Fibroblast of skin of scalp (primary cell): ENCODE measurements around the gene IGSF8.
"Not testable (repeated sequence)": the region's sequence is repeated elsewhere in the genome, so short reads cannot be mapped to it uniquely, and the experiment has no call there.

ENCODE experiments used
- DNase-seq: peaks from one replicate; pipeline ENCODE4 v3.0.0-alpha.2; 2013

IGSF8 gene

GRCh38 chr1:160126342-160126741 lies 27.9 kb upstream of the IGSF8 start:
- not testable (repeated sequence) for DNase-seq

GRCh38 chr1:160125746-160126145 lies 27.3 kb upstream of the IGSF8 start:
- DNase-seq, result peak; percentile 22

- DNase-seq, result peak; percentile 85
Observed at GRCh38 chr1:160124705-160125478, 26.5 kb upstream of the IGSF8 start.

DNA sequence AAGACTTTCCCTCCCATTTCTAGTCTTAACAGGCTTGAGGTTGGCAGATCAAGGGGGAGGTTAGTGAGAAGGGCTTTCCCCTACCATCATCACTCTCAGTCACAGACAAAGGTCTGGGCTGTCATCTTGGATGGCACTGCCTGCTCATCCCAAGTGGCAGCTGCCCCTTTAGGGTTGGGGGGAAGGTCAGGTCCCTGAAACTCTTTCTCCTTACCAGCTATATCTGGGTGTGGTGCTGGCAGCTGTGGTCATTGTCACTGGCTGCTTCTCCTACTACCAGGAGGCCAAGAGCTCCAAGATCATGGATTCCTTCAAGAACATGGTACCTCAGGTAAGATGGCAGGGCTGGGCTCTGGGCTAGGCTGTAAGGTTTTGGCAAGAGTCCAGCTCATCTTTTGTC lies 25.3 kb upstream of the IGSF8 start:
- no peak for DNase-seq

DNA sequence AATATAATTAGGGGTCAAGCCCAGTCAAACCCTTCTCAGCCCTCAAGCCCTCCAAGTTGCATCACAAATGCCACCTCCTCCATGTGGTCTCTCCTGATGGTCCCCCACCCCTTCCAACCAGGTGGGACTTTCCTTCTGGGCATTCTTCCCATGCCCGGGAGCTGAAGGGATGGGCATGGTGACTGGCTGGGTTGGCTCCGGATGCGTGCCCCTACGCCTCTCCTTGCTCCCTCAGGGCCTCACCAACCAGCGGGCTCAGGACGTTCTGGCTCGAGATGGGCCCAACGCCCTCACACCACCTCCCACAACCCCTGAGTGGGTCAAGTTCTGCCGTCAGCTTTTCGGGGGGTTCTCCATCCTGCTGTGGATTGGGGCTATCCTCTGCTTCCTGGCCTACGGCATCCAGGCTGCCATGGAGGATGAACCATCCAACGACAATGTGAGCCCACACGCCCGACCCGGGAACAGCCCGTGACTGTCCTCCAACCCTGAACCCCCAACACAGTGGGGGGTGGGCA lies 24.6 kb upstream of the IGSF8 start:
- DNase-seq, result no peak

GRCh38 chr1:160121388-160121787 lies 23.0 kb upstream of the IGSF8 start:
- DNase-seq, result no peak

DNA sequence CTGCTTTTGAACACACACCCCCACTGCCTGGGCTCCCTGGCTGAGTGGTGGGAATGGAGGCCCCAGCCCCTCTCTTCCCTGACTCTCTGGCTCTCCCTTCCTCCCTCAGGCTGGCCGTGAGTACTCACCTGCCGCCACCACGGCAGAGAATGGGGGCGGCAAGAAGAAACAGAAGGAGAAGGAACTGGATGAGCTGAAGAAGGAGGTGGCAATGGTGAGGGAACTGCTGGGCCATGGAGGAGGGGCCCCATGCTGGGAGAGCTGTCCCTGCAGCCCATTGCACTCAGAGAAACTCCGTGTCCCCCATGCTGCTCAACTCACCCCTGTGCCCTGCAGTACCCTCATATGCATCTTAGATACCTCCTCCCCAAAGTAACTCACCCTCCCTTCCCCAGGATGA lies 22.4 kb upstream of the IGSF8 start:
- DNase-seq, result no peak

- DNase-seq, result no peak
Observed at GRCh38 chr1:160118928-160119327, 20.5 kb upstream of the IGSF8 start.

DNA sequence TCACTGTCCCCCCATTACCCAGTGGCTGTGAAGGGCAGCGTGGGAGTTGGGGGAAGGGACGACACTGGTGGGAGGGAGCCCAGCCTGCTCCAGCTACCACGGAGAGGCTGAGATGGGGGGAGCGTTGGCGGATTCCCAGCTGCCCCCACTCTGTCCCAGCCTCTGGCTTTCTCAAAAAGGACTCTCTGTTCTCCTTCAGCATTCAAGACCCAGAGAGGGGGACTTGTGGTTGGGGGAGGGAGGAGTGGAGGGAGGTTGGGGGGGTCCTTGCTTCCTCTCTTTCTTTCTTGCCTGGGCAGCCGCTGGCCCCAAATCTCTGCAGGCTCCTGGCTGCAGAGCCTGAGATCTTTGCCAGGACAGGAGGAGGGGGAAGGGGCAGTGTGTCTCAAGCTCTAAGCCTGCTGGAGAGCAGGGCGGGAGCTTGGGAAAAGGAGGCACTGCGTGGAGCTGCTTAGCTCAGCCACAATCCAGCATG lies 19.3 kb upstream of the IGSF8 start:
- DNase-seq, result peak; percentile 40

GRCh38 chr1:160117300-160117699 lies 18.9 kb upstream of the IGSF8 start:
- no peak for DNase-seq

DNA sequence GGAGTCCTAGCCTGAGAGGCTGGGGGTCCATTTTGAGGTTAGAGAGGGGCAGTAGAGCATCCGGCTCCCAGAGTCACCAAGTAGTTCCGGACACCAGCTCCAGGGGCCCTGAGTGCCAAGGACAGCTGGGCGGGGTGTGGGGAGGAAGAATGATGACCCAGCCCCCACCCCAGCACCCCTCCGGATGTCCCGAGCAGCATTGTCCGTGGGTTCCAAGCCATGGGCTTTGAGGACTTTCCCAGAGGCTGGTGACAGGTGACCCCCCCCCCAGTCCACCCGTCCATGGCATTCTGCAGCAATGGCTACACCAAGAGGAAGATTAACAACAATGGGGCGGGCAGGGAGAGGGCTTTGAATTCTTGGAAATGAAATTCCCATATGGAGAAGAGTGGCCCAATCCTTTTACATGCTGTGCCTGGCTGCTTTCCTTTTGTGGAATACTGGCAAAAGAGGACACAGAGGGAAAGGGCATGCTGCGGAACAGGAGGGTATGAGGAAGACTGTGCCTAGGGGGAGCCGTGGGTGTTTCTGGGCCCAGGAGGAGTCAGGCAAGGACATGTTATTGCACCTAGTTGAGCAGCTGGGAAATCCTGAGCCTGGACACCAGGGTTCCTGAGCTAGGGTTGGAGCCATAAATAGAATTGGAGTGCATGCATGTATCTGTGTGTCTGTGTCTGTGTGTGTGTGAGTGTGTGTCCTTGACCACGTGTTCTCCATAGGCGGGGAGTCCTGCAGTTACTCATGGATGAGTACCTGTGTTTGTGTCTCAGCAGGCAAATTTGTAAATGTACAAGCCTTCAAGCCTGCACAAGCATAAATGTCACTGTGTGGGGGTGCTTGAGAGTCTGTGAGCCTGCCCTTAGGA lies 18.1 kb upstream of the IGSF8 start:
- peak; percentile 33 for DNase-seq

DNA sequence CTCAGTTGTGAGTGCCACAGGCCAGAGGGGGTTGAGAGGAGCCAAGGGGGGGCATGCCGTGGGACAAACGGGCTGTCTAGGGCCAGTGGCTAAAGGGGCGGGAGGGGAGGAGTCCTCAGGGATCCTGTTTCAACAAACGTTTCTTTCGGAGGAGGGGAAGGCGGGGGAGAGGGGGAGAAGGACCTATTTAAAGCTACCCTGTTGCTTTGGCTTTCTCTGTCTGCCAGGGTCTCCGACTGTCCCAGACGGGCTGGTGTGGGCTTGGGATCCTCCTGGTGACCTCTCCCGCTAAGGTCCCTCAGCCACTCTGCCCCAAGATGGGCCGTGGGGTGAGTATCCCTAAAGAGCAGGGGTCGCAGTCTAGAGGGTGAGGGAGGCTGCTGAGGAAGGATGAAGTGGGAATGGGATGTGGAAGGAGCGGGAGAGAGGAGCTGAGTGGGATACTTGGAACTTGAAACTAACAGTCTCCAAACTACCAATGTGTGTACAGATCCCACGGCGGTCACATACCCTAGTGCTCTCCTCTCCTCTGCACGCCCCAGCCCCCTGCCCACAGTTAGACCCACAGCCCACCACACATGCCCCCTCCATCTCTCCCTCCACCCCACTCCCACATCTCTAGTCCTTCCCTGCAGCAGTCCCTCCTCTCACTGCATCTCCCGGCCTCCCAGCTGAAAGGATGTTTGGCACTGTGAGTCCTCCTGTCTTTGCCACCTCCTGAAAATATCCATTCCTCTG lies 17.3 kb upstream of the IGSF8 start, which contains the start of gene ATP1A2:
TSS of gene ATP1A2 (plus strand) at position 215 of the 738 bp plus-strand sequence. CDS start at position 318, 103 bp downstream.
- no peak for DNase-seq

GRCh38 chr1:160114085-160114484 lies 15.7 kb upstream of the IGSF8 start:
- DNase-seq, result no peak

GRCh38 chr1:160113407-160113806 lies 15.0 kb upstream of the IGSF8 start:
- DNase-seq, result no peak

DNA sequence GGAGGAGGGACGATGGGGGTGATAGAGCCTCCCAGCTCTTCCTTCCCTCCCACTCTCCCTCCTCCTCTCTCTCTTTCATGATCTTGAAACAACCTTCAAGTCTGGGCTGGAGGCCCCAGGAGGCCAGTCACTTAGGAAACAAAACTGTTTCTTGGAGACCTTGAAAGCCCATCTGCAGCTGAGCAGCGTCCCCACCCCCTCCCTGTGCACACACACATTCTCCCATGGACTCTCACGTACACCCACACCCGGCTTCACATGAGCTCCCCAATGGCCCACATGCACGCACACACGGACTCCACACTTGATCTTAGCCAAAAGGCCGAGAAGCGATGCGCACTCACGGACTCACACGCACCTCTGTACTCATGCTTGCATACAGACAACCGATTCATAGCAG lies 13.9 kb upstream of the IGSF8 start:
- DNase-seq, result no peak

GRCh38 chr1:160111462-160111861 lies 13.0 kb upstream of the IGSF8 start:
- DNase-seq, result not testable (repeated sequence)

- DNase-seq, result no peak
Observed at GRCh38 chr1:160109686-160110085, 11.3 kb upstream of the IGSF8 start.

DNA sequence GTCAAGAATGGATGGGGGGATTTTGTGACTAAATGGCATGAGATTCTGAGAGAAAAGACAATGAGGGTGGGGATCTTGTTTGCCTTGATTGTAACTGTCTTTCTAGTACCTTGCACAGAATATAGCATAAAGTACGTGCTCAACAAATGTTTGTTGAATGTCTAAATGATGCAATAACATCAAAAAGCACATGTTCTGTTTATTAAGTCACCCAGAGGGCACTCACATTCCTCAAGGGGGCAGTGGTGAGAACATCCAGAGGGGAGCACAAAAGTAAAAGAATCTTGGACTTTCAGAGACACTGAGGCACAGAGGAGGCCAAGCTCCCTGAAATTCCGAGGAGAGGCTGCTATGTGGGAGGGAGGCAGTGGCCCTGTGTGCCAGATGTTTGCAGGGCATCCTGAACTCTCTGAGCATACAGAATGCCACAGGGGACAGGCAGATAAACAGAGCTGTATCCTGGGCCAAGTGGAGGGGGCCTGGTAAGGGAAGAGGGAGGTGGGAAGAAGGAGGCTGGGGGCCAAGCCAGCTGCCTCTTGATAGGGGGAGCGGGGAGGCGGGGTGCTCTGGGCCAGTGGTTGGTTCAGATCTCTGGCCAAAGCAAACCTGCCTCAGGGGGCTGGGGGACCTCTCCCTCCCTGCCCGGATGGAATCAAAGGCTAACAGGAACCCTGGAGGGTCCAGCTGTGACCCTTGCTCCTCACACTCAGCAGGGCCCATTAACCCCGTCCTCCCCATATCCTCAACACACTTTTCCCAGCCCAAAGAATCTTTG lies 10.7 kb upstream of the IGSF8 start:
- DNase-seq, result peak; percentile 64

DNA sequence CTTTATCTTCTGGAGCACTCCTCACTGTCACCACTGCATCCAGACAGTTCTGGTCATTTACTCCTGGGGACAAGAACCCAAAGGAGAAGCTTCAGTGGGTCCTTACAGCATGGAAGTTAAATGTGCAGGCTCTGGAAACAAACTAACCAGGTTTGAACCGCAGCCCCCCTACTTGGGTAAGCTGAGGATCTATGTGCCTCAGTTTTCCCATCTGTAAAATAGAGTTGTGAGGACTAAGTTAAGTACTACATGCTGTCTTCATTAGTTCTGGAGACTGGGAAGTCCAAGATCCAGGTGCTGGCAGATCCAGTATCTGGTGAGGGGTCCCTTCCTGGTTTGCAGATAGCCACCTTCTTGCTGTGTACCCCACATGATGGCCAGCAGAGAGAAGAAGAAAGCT lies 9.1 kb upstream of the IGSF8 start:
- DNase-seq, result no peak

DNA sequence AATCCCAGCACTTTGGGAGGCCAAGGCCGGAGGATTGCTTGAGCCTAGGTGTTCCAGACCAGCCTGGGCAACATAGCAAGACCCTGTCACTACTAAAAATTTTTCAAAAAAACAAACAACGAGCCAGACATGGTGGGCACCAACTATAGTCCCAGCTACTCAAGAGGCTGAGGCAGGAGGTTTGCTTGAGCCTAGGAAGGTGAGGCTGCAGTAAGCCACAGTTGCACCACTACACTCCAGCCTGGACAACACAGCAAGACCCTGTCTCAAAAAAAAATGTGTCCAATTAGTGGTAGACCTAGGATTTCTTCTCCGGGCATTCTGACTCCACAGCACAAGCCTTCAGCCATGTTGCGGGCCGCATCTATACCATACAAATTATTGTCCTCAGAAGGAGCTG lies 6.7 kb upstream of the IGSF8 start:
- DNase-seq, result no peak

DNA sequence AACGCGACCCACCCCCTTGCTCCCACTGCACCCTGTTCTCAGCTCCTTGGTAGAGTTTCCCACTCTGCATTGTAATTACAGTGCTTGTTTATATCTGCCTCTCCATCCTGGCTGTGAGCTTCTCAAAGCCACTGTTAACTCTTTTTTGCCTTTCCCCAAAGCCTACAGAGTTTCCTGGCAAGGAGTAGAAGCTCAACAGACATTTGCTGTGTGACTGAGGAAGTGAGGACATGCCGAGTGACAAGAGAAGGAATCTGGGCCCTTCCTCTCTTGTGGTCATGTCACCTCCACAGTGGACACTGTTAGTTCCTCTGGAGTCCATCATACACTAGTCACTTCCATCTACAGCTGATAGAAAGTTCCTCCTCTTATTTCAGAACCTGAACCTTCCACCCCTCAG lies 6.1 kb upstream of the IGSF8 start:
- DNase-seq, result no peak
